Thoracic aorta (tissue), 2 donors: ENCODE measurements around the gene TRERF1. TPM values are rescaled to one million over a fixed set of nuclear protein-coding genes. Genes with fewer than 3 reads are reported as not detected.
"Not testable (repeated sequence)": the region's sequence is repeated elsewhere in the genome, so short reads cannot be mapped to it uniquely, and the experiment has no call there.

Source experiments
- ATAC-seq: fragments of 150-250 bp; one replicate; pipeline ENCODE4 v1.8.0; 2017; ENCODE audit warnings: low read depth; ENCODE audit not compliant: insufficient number of reproducible peaks, low FRiP score
- DNase-seq: peaks from one replicate; pipeline ENCODE4 v3.0.0-alpha.2; 2020; ENCODE audit warnings: low spot score
- H3K27ac ChIP-seq, 2 donors: fragments of 200-600 bp; sonication (generic); 1 replicate in 1 of 2; 2 replicates in 1 of 2; pipeline ENCODE4 v1.5.1; 2016; ENCODE audit warnings: mild to moderate bottlenecking in 2 of 2, moderate library complexity in 2 of 2
- H3K27me3 ChIP-seq: fragments of 200-600 bp; sonication (generic); replicated peaks from 2 replicates; pipeline ENCODE4 v1.6.0; 2016; ENCODE audit warnings: mild to moderate bottlenecking; ENCODE audit not compliant: insufficient read depth
- H3K36me3 ChIP-seq: fragments of 200-600 bp; sonication (generic); one replicate; pipeline ENCODE4 v1.5.1; 2016
- H3K4me1 ChIP-seq, 2 donors: fragments of 200-600 bp; sonication (generic); 1 replicate in 1 of 2; 2 replicates in 1 of 2; pipeline versions ENCODE4 v1.5.1 to v1.6.0; 2016; ENCODE audit warnings: low read depth in 2 of 2, mild to moderate bottlenecking in 1 of 2; ENCODE audit not compliant: control insufficient read depth in 1 of 2
- H3K4me3 ChIP-seq: fragments of 200-600 bp; sonication (generic); 2 replicates; pipeline ENCODE4 v1.5.1; 2016; ENCODE audit warnings: mild to moderate bottlenecking
- H3K9me3 ChIP-seq: fragments of 200-600 bp; sonication (generic); 2 replicates; pipeline ENCODE4 v1.5.1; 2016
- CTCF ChIP-seq: fragments of 200-600 bp; sonication (generic); IDR thresholded peaks from one replicate; pipeline ENCODE4 v1.5.1; 2019; ENCODE audit warnings: antibody characterized with exemption
- total RNA-seq, 2 donors: library from RNA; depleted of rRNA; stranded (reverse); fragments of >200 nt; gene quantifications; one replicate each; pipeline versions ENCODE4 v1.1.0 to v1.2.3, GENCODE V29; 2016

TRERF1 gene
- total RNA-seq, 2 donors from 2014 or later, result 4.6 to 5.0 TPM

GRCh38 chr6:42333612-42334011 lies 118.1 kb downstream of the TRERF1 start:
- Histone ChIP-seq H3K36me3 (no peaks in the 10 kb centered on the region), H3K9me3 (no peaks in the 10 kb centered on the region), H3K27me3 (no peaks in the 10 kb centered on the region), H3K27ac (no peak overlapping the region), H3K4me3 (no peak overlapping the region), H3K4me1 (peaks cover 0 to 6% of the 10 kb centered on the region in 2 donors)
- no peak for TF ChIP-seq CTCF
- DNase-seq, result no peak
- no peak for ATAC-seq

GRCh38 chr6:42332916-42333315 lies 118.8 kb downstream of the TRERF1 start:
- Histone ChIP-seq H3K27me3 (no peaks in the 10 kb centered on the region), H3K9me3 (no peaks in the 10 kb centered on the region), H3K4me1 (no peaks in the 10 kb centered on the region), H3K36me3 (no peaks in the 10 kb centered on the region), H3K27ac (no peak overlapping the region), H3K4me3 (no peak overlapping the region)
- TF ChIP-seq CTCF, result no peak
- DNase-seq, result no peak
- ATAC-seq, result no peak

- Histone ChIP-seq H3K4me1 (no peaks in the 10 kb centered on the region), H3K4me3 (no peak overlapping the region), H3K27ac (no peak overlapping the region), H3K27me3 (no peaks in the 10 kb centered on the region), H3K36me3 (no peaks in the 10 kb centered on the region), H3K9me3 (no peaks in the 10 kb centered on the region)
- TF ChIP-seq CTCF, result no peak
- no peak for ATAC-seq
- no peak for DNase-seq
These were observed 120.7 kb downstream of the TRERF1 start for GRCh38 chr6:42331019-42331418.

- no peaks in the 10 kb centered on the region for H3K4me1 ChIP-seq
- TF ChIP-seq CTCF, result no peak
- DNase-seq, result no peak
- H3K36me3 ChIP-seq, result no peaks in the 10 kb centered on the region
- no peaks in the 10 kb centered on the region for H3K9me3 ChIP-seq
- no peak for ATAC-seq
- no peaks in the 10 kb centered on the region for H3K27me3 ChIP-seq
- H3K4me3 ChIP-seq, result no peak overlapping the region
- H3K27ac ChIP-seq, result no peak overlapping the region
These were observed 125.5 kb downstream of the TRERF1 start for GRCh38 chr6:42326248-42326647.

GRCh38 chr6:42324656-42325324 lies 126.9 kb downstream of the TRERF1 start:
- not testable (repeated sequence) for DNase-seq, H3K27me3 ChIP-seq, H3K4me3 ChIP-seq, H3K36me3 ChIP-seq, H3K27ac ChIP-seq, H3K4me1 ChIP-seq, ATAC-seq, H3K9me3 ChIP-seq

GRCh38 chr6:42322676-42323075 lies 129.1 kb downstream of the TRERF1 start:
- H3K9me3 ChIP-seq, result no peaks in the 10 kb centered on the region
- ATAC-seq (no peak), DNase-seq (no peak)
- no peak overlapping the region for H3K4me3 ChIP-seq
- TF ChIP-seq CTCF, result no peak
- no peak overlapping the region for H3K27ac ChIP-seq
- no peaks in the 10 kb centered on the region for H3K4me1 ChIP-seq
- H3K27me3 ChIP-seq, result no peaks in the 10 kb centered on the region
- no peaks in the 10 kb centered on the region for H3K36me3 ChIP-seq
